Neural cell (in vitro differentiated cells): Measurements from ENCODE around the gene USP16. TPM values are rescaled to one million over a fixed set of nuclear protein-coding genes. Genes with fewer than 3 reads are reported as not detected.

ENCODE experiments used
- H2AFZ ChIP-seq: fragments of 200-600, 300-800 bp; sonication (generic), shearing (Covaris generic); 2 replicates; pipeline ENCODE4 v1.6.0; 2014; ENCODE audit warnings: low read depth, mild to moderate bottlenecking, antibody characterized with exemption, low read length, moderate library complexity
- H3F3A ChIP-seq: fragments of 200-600 bp; shearing (Covaris generic); 2 replicates; pipeline ENCODE4 v1.6.1; 2016; ENCODE audit warnings: mild to moderate bottlenecking, moderate library complexity, mixed read lengths, antibody characterized with exemption, low read length; ENCODE audit not compliant: insufficient read depth, poor library complexity, severe bottlenecking
- H3K27ac ChIP-seq: fragments of 200-600, 300-800 bp; sonication (generic), shearing (Covaris generic); 2 replicates; pipeline ENCODE4 v1.5.1; 2014; ENCODE audit warnings: mild to moderate bottlenecking, low read length, moderate library complexity
- H3K27me3 ChIP-seq: fragments of 300-800, 200-600 bp; sonication (generic), shearing (Covaris generic); 2 replicates; pipeline ENCODE4 v1.6.0; 2014; ENCODE audit warnings: mild to moderate bottlenecking, low read depth, low read length, moderate library complexity; ENCODE audit not compliant: insufficient read depth
- H3K36me3 ChIP-seq: fragments of 300-800, 200-600 bp; sonication (generic), shearing (Covaris generic); 2 replicates; pipeline ENCODE4 v1.5.1; 2014; ENCODE audit warnings: mild to moderate bottlenecking, antibody characterized with exemption, low read length, moderate library complexity; ENCODE audit not compliant: insufficient read depth
- H3K4me2 ChIP-seq: fragments of 300-800, 200-600 bp; sonication (generic), shearing (Covaris generic); 2 replicates; pipeline ENCODE4 v1.6.0; 2014; ENCODE audit warnings: mild to moderate bottlenecking, low read length
- H3K4me3 ChIP-seq: fragments of 300-800, 200-600 bp; sonication (generic), shearing (Covaris generic); 2 replicates; pipeline ENCODE4 v1.5.1; 2014; ENCODE audit warnings: mild to moderate bottlenecking, low read length, moderate library complexity
- H3K79me2 ChIP-seq: fragments of 200-600 bp; shearing (Covaris generic); replicated peaks from 2 replicates; pipeline ENCODE4 v1.6.0; 2014; ENCODE audit warnings: mild to moderate bottlenecking, low read length, moderate library complexity; ENCODE audit not compliant: insufficient read depth
- H3K9ac ChIP-seq: fragments of 300-800, 200-600 bp; sonication (generic), shearing (Covaris generic); 2 replicates; pipeline ENCODE4 v1.6.1; 2016; ENCODE audit warnings: mild to moderate bottlenecking, low read length, mixed read lengths
- H3K9me2 ChIP-seq: fragments of 200-600 bp; shearing (Covaris generic); 2 replicates; pipeline ENCODE4 v1.6.1; 2016; ENCODE audit warnings: mild to moderate bottlenecking, low read length, mixed read lengths; ENCODE audit not compliant: insufficient read depth
- H3K9me3 ChIP-seq: fragments of 200-600, 300-800 bp; sonication (generic), shearing (Covaris generic); 2 replicates; pipeline ENCODE4 v1.6.1; 2016; ENCODE audit warnings: mild to moderate bottlenecking, mixed run types, low read length, moderate library complexity, mixed read lengths
- H4K20me1 ChIP-seq: fragments of 200-600 bp; shearing (Covaris generic); 2 replicates; pipeline ENCODE4 v1.6.1; 2016; ENCODE audit warnings: mild to moderate bottlenecking, mixed run types; ENCODE audit not compliant: insufficient read depth
- CTCF ChIP-seq: fragments of 450-650 bp; IDR thresholded peaks from 2 replicates; pipeline ENCODE4 v1.5.1; 2014; ENCODE audit warnings: antibody characterized with exemption, mild to moderate bottlenecking, moderate library complexity; ENCODE audit not compliant: poor library complexity, severe bottlenecking
- EP300 ChIP-seq: fragments of 450-650 bp; conservative IDR thresholded peaks from 2 replicates; pipeline ENCODE4 v1.6.1; 2014; ENCODE audit warnings: antibody characterized with exemption, mild to moderate bottlenecking, moderate library complexity; ENCODE audit not compliant: poor library complexity, severe bottlenecking
- EZH2 ChIP-seq: fragments of 200-600, 300-800 bp; shearing (Covaris generic), sonication (generic); IDR thresholded peaks from 2 replicates; pipeline ENCODE4 v1.6.1; 2014; ENCODE audit warnings: antibody characterized with exemption, low read length, borderline replicate concordance, mild to moderate bottlenecking; ENCODE audit not compliant: insufficient read depth, poor library complexity, severe bottlenecking
- MXI1 ChIP-seq: fragments of 450-650 bp; conservative IDR thresholded peaks from 2 replicates; pipeline ENCODE4 v1.6.1; 2014; ENCODE audit warnings: antibody characterized with exemption, mild to moderate bottlenecking; ENCODE audit not compliant: poor library complexity, severe bottlenecking
- POLR2AphosphoS5 ChIP-seq: IDR thresholded peaks from 2 replicates; pipeline ENCODE4 v1.6.1; 2012
- RAD21 ChIP-seq: fragments of 450-650 bp; conservative IDR thresholded peaks from 2 replicates; pipeline ENCODE4 v1.6.1; 2014; ENCODE audit warnings: antibody characterized with exemption, mild to moderate bottlenecking, moderate library complexity
- REST ChIP-seq: IDR thresholded peaks from 2 replicates; pipeline ENCODE4 v1.6.1; 2012; ENCODE audit warnings: borderline replicate concordance
- SMC3 ChIP-seq: fragments of 450-650 bp; conservative IDR thresholded peaks from 2 replicates; pipeline ENCODE4 v1.6.1; 2014; ENCODE audit warnings: antibody characterized with exemption, mild to moderate bottlenecking, moderate library complexity; ENCODE audit not compliant: poor library complexity
- TAF1 ChIP-seq: IDR thresholded peaks from 2 replicates; pipeline ENCODE4 v1.6.1; 2012; ENCODE audit warnings: low read depth
- polyA plus RNA-seq: library from polyadenylated mRNA; depleted of rRNA; stranded (reverse); fragments of >200 nt; gene quantifications from 2 replicates; pipeline ENCODE4 v1.2.3, GENCODE V29; 2014

The USP16 gene
- polyA plus RNA-seq, 1 donor from 2014 or later: 38.5 TPM

GRCh38 chr21:29078869-29079767 lies 54.6 kb downstream of the USP16 start:
- Histone ChIP-seq H3K79me2 (no peaks in the 10 kb centered on the region), H3F3A (no peaks in the 10 kb centered on the region), H3K27me3 (no peaks in the 10 kb centered on the region), H3K9me2 (no peaks in the 10 kb centered on the region), H2AFZ (no peak overlapping the region), H3K27ac (no peak overlapping the region), H3K9me3 (no peaks in the 10 kb centered on the region), H3K4me2 (no peak overlapping the region), H4K20me1 (no peaks in the 10 kb centered on the region), H3K9ac (no peak overlapping the region), H3K36me3 (no peaks in the 10 kb centered on the region), H3K4me3 (no peak overlapping the region)
- TF ChIP-seq EP300 (no peak), CTCF (no peak), EZH2 (no peak)

GRCh38 chr21:29080454-29080941 lies 56.0 kb downstream of the USP16 start:
- Histone ChIP-seq H3K9ac (no peak overlapping the region), H2AFZ (no peak overlapping the region), H3K9me3 (no peaks in the 10 kb centered on the region), H3F3A (no peaks in the 10 kb centered on the region), H3K27ac (no peak overlapping the region), H4K20me1 (no peaks in the 10 kb centered on the region), H3K36me3 (no peaks in the 10 kb centered on the region), H3K27me3 (no peaks in the 10 kb centered on the region), H3K79me2 (no peaks in the 10 kb centered on the region), H3K4me3 (no peak overlapping the region), H3K4me2 (no peak overlapping the region), H3K9me2 (no peaks in the 10 kb centered on the region)
- TF ChIP-seq CTCF (no peak), MXI1 (no peak), POLR2AphosphoS5 (no peak), TAF1 (no peak), RAD21 (no peak), REST (no peak), EZH2 (no peak), SMC3 (no peak), EP300 (no peak)
